MM.1S (cell line): ENCODE results near the gene MPST.

Experiments
- DNase-seq: peaks from one replicate; pipeline ENCODE4 v3.0.0-alpha.2; 2015
- H2AFZ ChIP-seq: fragments of 300-600 bp; sonication (generic); 2 replicates; pipeline ENCODE4 v1.6.0; 2016; ENCODE audit warnings: antibody characterized with exemption, low read length
- H3F3A ChIP-seq: fragments of 300-600 bp; sonication (generic); 2 replicates; pipeline ENCODE4 v1.6.1; 2016; ENCODE audit warnings: mild to moderate bottlenecking, antibody characterized with exemption, low read length, moderate library complexity, mixed read lengths; ENCODE audit not compliant: insufficient read depth
- H3K27ac ChIP-seq: fragments of 300-600 bp; sonication (generic); 2 replicates; pipeline ENCODE4 v1.5.1; 2016; ENCODE audit warnings: mild to moderate bottlenecking, low read length
- H3K27me3 ChIP-seq: fragments of 300-600 bp; sonication (generic); replicated peaks from 2 replicates; pipeline ENCODE4 v1.6.0; 2016; ENCODE audit warnings: low read length; ENCODE audit not compliant: insufficient read depth
- H3K36me3 ChIP-seq: fragments of 300-600 bp; sonication (generic); replicated peaks from 2 replicates; pipeline ENCODE4 v1.6.1; 2016; ENCODE audit warnings: mild to moderate bottlenecking, low read length, mixed read lengths; ENCODE audit not compliant: insufficient read depth
- H3K4me1 ChIP-seq: fragments of 300-600 bp; sonication (generic); 2 replicates; pipeline ENCODE4 v1.6.1; 2016; ENCODE audit warnings: low read length, mixed read lengths
- H3K4me2 ChIP-seq: fragments of 300-600 bp; sonication (generic); 2 replicates; pipeline ENCODE4 v1.6.0; 2016; ENCODE audit warnings: low read depth, low read length
- H3K4me3 ChIP-seq: fragments of 300-600 bp; sonication (generic); 2 replicates; pipeline ENCODE4 v1.5.1; 2016; ENCODE audit warnings: low read length, mixed read lengths
- H3K79me2 ChIP-seq: fragments of 300-600 bp; sonication (generic); 2 replicates; pipeline ENCODE4 v1.6.1; 2016; ENCODE audit warnings: mixed run types, low read length, mixed read lengths
- H3K9ac ChIP-seq: fragments of 300-600 bp; sonication (generic); 2 replicates; pipeline ENCODE4 v1.6.1; 2016; ENCODE audit warnings: low read length, mixed read lengths
- H3K9me2 ChIP-seq: fragments of 300-600 bp; sonication (generic); replicated peaks from 2 replicates; pipeline ENCODE4 v1.6.1; 2016; ENCODE audit warnings: mild to moderate bottlenecking, low read length, mixed read lengths; ENCODE audit not compliant: insufficient read depth
- H3K9me3 ChIP-seq: fragments of 300-600 bp; sonication (generic); replicated peaks from 2 replicates; pipeline ENCODE4 v1.6.1; 2016; ENCODE audit warnings: mild to moderate bottlenecking, low read length, mixed read lengths; ENCODE audit not compliant: insufficient read depth
- H4K20me1 ChIP-seq: fragments of 300-600 bp; sonication (generic); 2 replicates; pipeline ENCODE4 v1.6.1; 2016; ENCODE audit warnings: mild to moderate bottlenecking, low read length, moderate library complexity, mixed read lengths; ENCODE audit not compliant: insufficient read depth
- CTCF ChIP-seq: fragments of 300-600 bp; sonication (generic); IDR thresholded peaks from 2 replicates; pipeline ENCODE4 v1.5.1; 2016; ENCODE audit warnings: antibody characterized with exemption, low read length, mixed read lengths
- EZH2 ChIP-seq: fragments of 300-600 bp; sonication (generic); optimal IDR thresholded peaks from 2 replicates; pipeline ENCODE3; 2017; ENCODE audit warnings: low read depth, mild to moderate bottlenecking, antibody characterized with exemption, low read length, mixed read lengths
- EZH2phosphoT487 ChIP-seq: fragments of 300-600 bp; sonication (generic); IDR thresholded peaks from 2 replicates; pipeline ENCODE4 v1.6.1; 2018; ENCODE audit warnings: antibody characterized with exemption, low read length

The MPST gene

GRCh38 chr22:37021710-37022482, 2.4 kb downstream of the MPST start:
- Histone ChIP-seq H3K4me1 (peaks cover 15% of the 10 kb centered on the region), H3F3A (no peaks in the 10 kb centered on the region), H3K4me3 (no peak overlapping the region), H3K79me2 (peaks cover 9% of the 10 kb centered on the region; the same call in 1 of the 2 replicates), H3K4me2 (no peak overlapping the region), H3K9me3 (no peaks in the 10 kb centered on the region), H3K27ac (no peak overlapping the region), H4K20me1 (no peaks in the 10 kb centered on the region), H3K36me3 (no peaks in the 10 kb centered on the region), H3K9ac (no peak overlapping the region), H2AFZ (no peak overlapping the region), H3K27me3 (no peaks in the 10 kb centered on the region), H3K9me2 (no peaks in the 10 kb centered on the region)
- peak; percentile 45 for DNase-seq
- peak; percentile 82 for TF ChIP-seq CTCF
- TF ChIP-seq EZH2phosphoT487 = no peak
- TF ChIP-seq EZH2 = no peak

- peaks cover 9% of the 10 kb centered on the region; the same call in 1 of the 2 replicates for H3K79me2 ChIP-seq
- no peak overlapping the region for H3K4me2 ChIP-seq
- H2AFZ ChIP-seq = no peak overlapping the region
- no peaks in the 10 kb centered on the region for H3K9me2 ChIP-seq
- no peak overlapping the region for H3K4me3 ChIP-seq
- H3K4me1 ChIP-seq = peaks cover 15% of the 10 kb centered on the region
- no peak overlapping the region for H3K9ac ChIP-seq
- no peaks in the 10 kb centered on the region for H4K20me1 ChIP-seq
- H3K36me3 ChIP-seq = no peaks in the 10 kb centered on the region
- DNase-seq = no peak
- TF ChIP-seq EZH2 (no peak), EZH2phosphoT487 (no peak), CTCF (no peak)
- no peak overlapping the region for H3K27ac ChIP-seq
- H3K27me3 ChIP-seq = no peaks in the 10 kb centered on the region
- H3K9me3 ChIP-seq = no peaks in the 10 kb centered on the region
- H3F3A ChIP-seq = no peaks in the 10 kb centered on the region
These were observed 3.2 kb downstream of the MPST start for GRCh38 chr22:37022483-37023337.

GRCh38 chr22:37023743-37024338, 4.3 kb downstream of the MPST start:
- H3K27ac ChIP-seq = no peak overlapping the region
- H3K9ac ChIP-seq = no peak overlapping the region
- TF ChIP-seq EZH2phosphoT487 (no peak), CTCF (no peak), EZH2 (no peak)
- H3K79me2 ChIP-seq = peaks cover 9% of the 10 kb centered on the region; the same call in 1 of the 2 replicates
- DNase-seq = no peak
- no peak overlapping the region for H2AFZ ChIP-seq
- H3K9me2 ChIP-seq = no peaks in the 10 kb centered on the region
- no peak overlapping the region for H3K4me3 ChIP-seq
- H3K36me3 ChIP-seq = no peaks in the 10 kb centered on the region
- H3F3A ChIP-seq = no peaks in the 10 kb centered on the region
- H3K9me3 ChIP-seq = no peaks in the 10 kb centered on the region
- H3K4me1 ChIP-seq = peaks cover 15% of the 10 kb centered on the region
- H3K4me2 ChIP-seq = no peak overlapping the region
- no peaks in the 10 kb centered on the region for H4K20me1 ChIP-seq
- H3K27me3 ChIP-seq = no peaks in the 10 kb centered on the region
